ENCODE results near the gene SCN11A.

SCN11A gene

DNA sequence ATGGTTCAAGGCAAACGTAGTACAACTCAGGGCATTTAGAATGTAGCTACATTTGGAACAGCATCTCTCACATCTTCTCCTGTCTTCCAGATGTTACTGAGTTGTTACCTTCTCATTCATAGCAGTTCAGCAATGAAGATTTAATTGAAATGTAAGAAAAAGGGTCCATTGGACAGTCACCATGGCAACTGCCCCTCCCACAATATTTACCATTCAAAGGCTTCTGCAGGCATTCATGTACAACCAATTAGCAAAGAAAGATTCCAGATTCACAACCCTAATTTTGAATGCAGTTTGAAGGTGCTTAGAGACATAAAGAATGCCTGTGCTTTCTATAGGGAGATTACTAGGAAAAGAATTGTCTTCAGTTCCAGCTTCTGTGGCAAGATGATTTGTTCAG, 22.2 kb downstream of the SCN11A start:
- no peak overlapping the region for H3K27ac ChIP-seq (ENCODE audit: low read length)
- DNase-seq: no peak
- H3K9me3 ChIP-seq (ENCODE audit: insufficient read depth, low read length, severe bottlenecking): no peaks in the 10 kb centered on the region
- no peaks in the 10 kb centered on the region for H4K20me1 ChIP-seq (ENCODE audit: insufficient read depth, low read length)
- no peak overlapping the region for H3K4me3 ChIP-seq (ENCODE audit: low read depth in 1 of 2, low read length in 2 of 2)
- H2AFZ ChIP-seq (ENCODE audit: low read depth, low read length): no peak overlapping the region
- peaks cover 9% of the 10 kb centered on the region for H3K27me3 ChIP-seq (ENCODE audit: insufficient read depth, low read length, poor library complexity)
- TF ChIP-seq, protein P1, sequence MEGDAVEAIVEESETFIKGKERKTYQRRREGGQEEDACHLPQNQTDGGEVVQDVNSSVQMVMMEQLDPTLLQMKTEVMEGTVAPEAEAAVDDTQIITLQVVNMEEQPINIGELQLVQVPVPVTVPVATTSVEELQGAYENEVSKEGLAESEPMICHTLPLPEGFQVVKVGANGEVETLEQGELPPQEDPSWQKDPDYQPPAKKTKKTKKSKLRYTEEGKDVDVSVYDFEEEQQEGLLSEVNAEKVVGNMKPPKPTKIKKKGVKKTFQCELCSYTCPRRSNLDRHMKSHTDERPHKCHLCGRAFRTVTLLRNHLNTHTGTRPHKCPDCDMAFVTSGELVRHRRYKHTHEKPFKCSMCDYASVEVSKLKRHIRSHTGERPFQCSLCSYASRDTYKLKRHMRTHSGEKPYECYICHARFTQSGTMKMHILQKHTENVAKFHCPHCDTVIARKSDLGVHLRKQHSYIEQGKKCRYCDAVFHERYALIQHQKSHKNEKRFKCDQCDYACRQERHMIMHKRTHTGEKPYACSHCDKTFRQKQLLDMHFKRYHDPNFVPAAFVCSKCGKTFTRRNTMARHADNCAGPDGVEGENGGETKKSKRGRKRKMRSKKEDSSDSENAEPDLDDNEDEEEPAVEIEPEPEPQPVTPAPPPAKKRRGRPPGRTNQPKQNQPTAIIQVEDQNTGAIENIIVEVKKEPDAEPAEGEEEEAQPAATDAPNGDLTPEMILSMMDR (IDR thresholded peaks at IDR 0.05; ENCODE audit: borderline replicate concordance, extremely low read depth, low read length, poor library complexity, severe bottlenecking): no peak
- TF ChIP-seq EZH2 (IDR thresholded peaks at IDR 0.05; ENCODE audit: borderline replicate concordance, low read depth, low read length, severe bottlenecking): no peak
- no peaks in the 10 kb centered on the region for H3K4me1 ChIP-seq (ENCODE audit: insufficient read depth, low read length)
- no peaks in the 10 kb centered on the region for H3K36me3 ChIP-seq (ENCODE audit: insufficient read depth, low read length)
- no peak for ATAC-seq (ENCODE audit: insufficient read depth, low read depth)
- no peaks in the 10 kb centered on the region for H3K79me2 ChIP-seq (ENCODE audit: insufficient read depth, low read length)
- no peak overlapping the region for H3K4me2 ChIP-seq (ENCODE audit: insufficient read depth, low read length)
- no peak overlapping the region for H3K9ac ChIP-seq (ENCODE audit: low read depth, low read length)

DNA sequence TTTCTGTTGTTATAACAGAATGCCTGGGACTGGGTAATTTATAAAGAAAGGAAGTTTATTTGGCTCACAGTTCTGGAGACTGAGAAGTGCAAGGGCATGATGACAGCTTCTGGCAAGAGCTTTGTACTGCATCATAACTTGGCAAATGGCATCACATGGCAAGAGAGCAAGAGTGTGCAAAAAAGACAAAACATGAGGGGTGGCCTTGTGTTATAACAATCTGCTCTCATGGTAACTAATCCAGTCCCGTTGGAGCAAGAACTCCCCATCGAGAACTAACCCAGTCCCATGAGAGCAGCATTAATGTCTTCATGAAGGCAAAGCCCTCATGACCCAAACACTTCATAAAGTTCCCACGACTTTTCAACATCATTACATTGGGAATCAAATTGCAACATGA, 23.2 kb downstream of the SCN11A start:
- no peaks in the 10 kb centered on the region for H3K79me2 ChIP-seq (ENCODE audit: insufficient read depth, low read length)
- H3K4me3 ChIP-seq (ENCODE audit: low read depth in 1 of 2, low read length in 2 of 2): no peak overlapping the region
- ATAC-seq (ENCODE audit: insufficient read depth, low read depth): no peak
- H3K27ac ChIP-seq (ENCODE audit: low read length): no peak overlapping the region
- no peaks in the 10 kb centered on the region for H3K4me1 ChIP-seq (ENCODE audit: insufficient read depth, low read length)
- no peaks in the 10 kb centered on the region for H3K36me3 ChIP-seq (ENCODE audit: insufficient read depth, low read length)
- no peak for DNase-seq
- H3K27me3 ChIP-seq (ENCODE audit: insufficient read depth, low read length, poor library complexity): peaks cover 9% of the 10 kb centered on the region
- H3K9ac ChIP-seq (ENCODE audit: low read depth, low read length): no peak overlapping the region
- no peak overlapping the region for H3K4me2 ChIP-seq (ENCODE audit: insufficient read depth, low read length)
- TF ChIP-seq, protein P1 (IDR thresholded peaks at IDR 0.05; ENCODE audit: borderline replicate concordance, extremely low read depth, low read length, poor library complexity, severe bottlenecking): no peak
- TF ChIP-seq EZH2 (IDR thresholded peaks at IDR 0.05; ENCODE audit: borderline replicate concordance, low read depth, low read length, severe bottlenecking): no peak
- no peaks in the 10 kb centered on the region for H3K9me3 ChIP-seq (ENCODE audit: insufficient read depth, low read length, severe bottlenecking)
- no peaks in the 10 kb centered on the region for H4K20me1 ChIP-seq (ENCODE audit: insufficient read depth, low read length)
- H2AFZ ChIP-seq (ENCODE audit: low read depth, low read length): no peak overlapping the region

DNA sequence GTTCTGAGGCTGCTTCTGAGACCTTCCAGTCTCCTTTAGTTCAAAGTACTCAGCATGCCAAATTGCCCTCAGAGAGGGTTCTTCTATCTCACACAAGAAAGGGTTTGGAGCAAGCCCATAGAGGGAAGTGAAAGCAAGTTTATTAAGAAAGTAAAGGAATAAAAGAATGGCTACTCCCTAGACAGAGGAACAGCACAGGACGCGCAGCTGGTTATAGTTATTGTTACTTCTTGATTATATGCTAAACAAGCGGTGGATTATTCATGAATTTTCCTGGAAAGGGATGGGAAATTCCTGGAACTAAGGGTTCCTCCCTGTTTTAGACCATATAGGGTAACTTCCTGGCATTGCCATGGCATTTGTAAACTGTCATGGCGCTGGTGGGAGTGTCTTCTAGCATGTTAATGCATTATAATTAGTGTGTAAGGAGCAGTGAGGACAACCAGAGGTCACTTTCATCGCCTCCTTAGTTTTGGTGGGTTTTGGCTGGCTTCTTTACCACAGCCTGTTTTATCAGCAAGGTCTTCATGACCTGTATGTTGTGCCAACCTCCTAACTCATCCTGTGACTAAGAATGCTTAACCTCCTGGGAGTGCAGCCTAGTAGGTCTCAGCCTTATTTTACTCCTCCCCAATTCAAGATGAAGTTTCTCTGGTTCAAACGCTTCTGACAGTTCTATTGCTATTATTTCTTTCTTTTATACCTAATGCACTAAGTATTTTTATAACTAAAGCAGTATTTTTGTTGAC, 26.3 kb downstream of the SCN11A start:
- Histone ChIP-seq H3K27me3 (ENCODE audit: insufficient read depth, low read length, poor library complexity) (peaks cover 15% of the 10 kb centered on the region), H3K4me1 (ENCODE audit: insufficient read depth, low read length) (no peaks in the 10 kb centered on the region), H4K20me1 (ENCODE audit: insufficient read depth, low read length) (no peaks in the 10 kb centered on the region), H3K4me3 (ENCODE audit: low read depth in 1 of 2, low read length in 2 of 2) (no peak overlapping the region), H3K79me2 (ENCODE audit: insufficient read depth, low read length) (no peaks in the 10 kb centered on the region), H3K4me2 (ENCODE audit: insufficient read depth, low read length) (no peak overlapping the region), H2AFZ (ENCODE audit: low read depth, low read length) (no peak overlapping the region), H3K9me3 (ENCODE audit: insufficient read depth, low read length, severe bottlenecking) (no peaks in the 10 kb centered on the region), H3K9ac (ENCODE audit: low read depth, low read length) (no peak overlapping the region), H3K36me3 (ENCODE audit: insufficient read depth, low read length) (no peaks in the 10 kb centered on the region), H3K27ac (ENCODE audit: low read length) (no peak overlapping the region)
- no peak for ATAC-seq (ENCODE audit: insufficient read depth, low read depth)
- DNase-seq: no peak
- TF ChIP-seq, protein P1 (IDR thresholded peaks at IDR 0.05; ENCODE audit: borderline replicate concordance, extremely low read depth, low read length, poor library complexity, severe bottlenecking): no peak
- no peak for TF ChIP-seq EZH2 (IDR thresholded peaks at IDR 0.05; ENCODE audit: borderline replicate concordance, low read depth, low read length, severe bottlenecking)
